Stimulated activated naive CD8-positive, alpha-beta T cell treated with anti-CD3 and anti-CD28 coated beads, Interleukin-15, amount 100 ng/mL, for 72 hours (primary cell): ENCODE measurements around the gene CCDC82.
A peak's percentile ranks its signal among the peaks of the same experiment; 100 is the strongest.

ENCODE experiments used
- ATAC-seq: fragments of 150-1000 bp; cut with Tn5 transposase; 2 replicates; pipeline ENCODE4 v1.10.0; 2021; ENCODE audit warnings: mild to moderate bottlenecking, moderate library complexity
- DNase-seq, 2 donors: peaks; one replicate each; pipeline ENCODE4 v3.0.0; 2021 to 2022
- H3K27ac Mint-ChIP-seq, 2 donors: one replicate each; pipeline ENCODE4 v1.8.0; 2022; ENCODE audit warnings: mild to moderate bottlenecking in 2 of 2, mixed read lengths in 2 of 2, moderate library complexity in 2 of 2
- H3K27me3 Mint-ChIP-seq: one replicate; pipeline ENCODE4 v1.8.0; 2022; ENCODE audit warnings: mixed read lengths
- H3K4me1 Mint-ChIP-seq: one replicate; pipeline ENCODE4 v1.8.0; 2022; ENCODE audit warnings: mild to moderate bottlenecking, mixed read lengths
- H3K4me3 Mint-ChIP-seq, 2 donors: one replicate each; pipeline ENCODE4 v1.8.0; 2022; ENCODE audit warnings: mild to moderate bottlenecking in 2 of 2, mixed read lengths in 2 of 2, moderate library complexity in 1 of 2
- H3K9me3 Mint-ChIP-seq, 2 donors: one replicate each; pipeline ENCODE4 v1.8.0; 2022; ENCODE audit warnings: mixed read lengths in 2 of 2

The CCDC82 gene

GRCh38 chr11:96385187-96385586 lies 4.5 kb downstream of the CCDC82 start:
- ATAC-seq (no peak), DNase-seq (no peak)
- H3K27ac Mint-ChIP-seq, result no peak overlapping the region
- H3K4me1 Mint-ChIP-seq, result peaks cover 35% of the 10 kb centered on the region
- H3K4me3 Mint-ChIP-seq, result no peak overlapping the region
- no peaks in the 10 kb centered on the region for H3K9me3 Mint-ChIP-seq
- H3K27me3 Mint-ChIP-seq, result no peaks in the 10 kb centered on the region

GRCh38 chr11:96384156-96384555 lies 5.6 kb downstream of the CCDC82 start:
- peaks cover 40% of the 10 kb centered on the region for H3K4me1 Mint-ChIP-seq
- ATAC-seq (no peak), DNase-seq (no peak)
- no peaks in the 10 kb centered on the region for H3K9me3 Mint-ChIP-seq
- no peaks in the 10 kb centered on the region for H3K27me3 Mint-ChIP-seq
- peak overlapping the region; percentile 10 to 34 for H3K4me3 Mint-ChIP-seq
- H3K27ac Mint-ChIP-seq, result peak overlapping the region in 1 of 2 donors; percentile 3

GRCh38 chr11:96376796-96377195 lies 12.9 kb downstream of the CCDC82 start:
- no peak for ATAC-seq
- no peak overlapping the region for H3K27ac Mint-ChIP-seq
- no peak overlapping the region for H3K4me3 Mint-ChIP-seq

GRCh38 chr11:96373826-96374225 lies 15.9 kb downstream of the CCDC82 start:
- Mint-ChIP-seq H3K27me3 (no peaks in the 10 kb centered on the region), H3K27ac (no peak overlapping the region), H3K4me1 (peaks cover 6% of the 10 kb centered on the region), H3K4me3 (no peak overlapping the region), H3K9me3 (no peaks in the 10 kb centered on the region)
- ATAC-seq (no peak), DNase-seq (no peak)

More at GRCh38 chr11:96376796-96377195, 12.9 kb downstream of the CCDC82 start:
- H3K4me1 Mint-ChIP-seq, result peaks cover 12% of the 10 kb centered on the region
- no peaks in the 10 kb centered on the region for H3K9me3 Mint-ChIP-seq
- no peaks in the 10 kb centered on the region for H3K27me3 Mint-ChIP-seq
- no peak for DNase-seq

GRCh38 chr11:96367342-96367741 lies 22.4 kb downstream of the CCDC82 start:
- Mint-ChIP-seq H3K4me1 (no peaks in the 10 kb centered on the region), H3K27ac (peak overlapping the region in 1 of 2 donors; percentile 85), H3K4me3 (no peak overlapping the region), H3K9me3 (no peaks in the 10 kb centered on the region), H3K27me3 (no peaks in the 10 kb centered on the region)
- no peak for ATAC-seq
- DNase-seq, result no peak

- Mint-ChIP-seq H3K27me3 (no peaks in the 10 kb centered on the region), H3K4me3 (no peak overlapping the region), H3K9me3 (no peaks in the 10 kb centered on the region), H3K4me1 (no peaks in the 10 kb centered on the region), H3K27ac (no peak overlapping the region)
- DNase-seq (no peak), ATAC-seq (no peak)
These were observed 23.7 kb downstream of the CCDC82 start for GRCh38 chr11:96366024-96366423.

- no peak overlapping the region for H3K27ac Mint-ChIP-seq
- no peak for ATAC-seq
- no peak for DNase-seq
- no peaks in the 10 kb centered on the region for H3K9me3 Mint-ChIP-seq
- no peaks in the 10 kb centered on the region for H3K27me3 Mint-ChIP-seq
- H3K4me3 Mint-ChIP-seq, result no peak overlapping the region
- H3K4me1 Mint-ChIP-seq, result no peaks in the 10 kb centered on the region
These were observed 24.2 kb downstream of the CCDC82 start for GRCh38 chr11:96365493-96365892.

- no peaks in the 10 kb centered on the region for H3K9me3 Mint-ChIP-seq
- ATAC-seq (no peak), DNase-seq (no peak)
- no peak overlapping the region for H3K4me3 Mint-ChIP-seq
- H3K27me3 Mint-ChIP-seq, result no peaks in the 10 kb centered on the region
- peaks cover 24% of the 10 kb centered on the region for H3K4me1 Mint-ChIP-seq
- H3K27ac Mint-ChIP-seq, result no peak overlapping the region
These were observed 27.9 kb downstream of the CCDC82 start for GRCh38 chr11:96361778-96362177.

- peak overlapping the region; percentile 32 to 35 for H3K4me3 Mint-ChIP-seq
- peaks cover 33% of the 10 kb centered on the region for H3K4me1 Mint-ChIP-seq
- H3K9me3 Mint-ChIP-seq, result no peaks in the 10 kb centered on the region
- DNase-seq, result no peak
- peak overlapping the region; percentile 59 to 82 for H3K27ac Mint-ChIP-seq
- H3K27me3 Mint-ChIP-seq, result no peaks in the 10 kb centered on the region
- ATAC-seq, result no peak
These were observed 31.4 kb downstream of the CCDC82 start for GRCh38 chr11:96358321-96358720.

GRCh38 chr11:96357794-96358193 lies 31.9 kb downstream of the CCDC82 start:
- Mint-ChIP-seq H3K27ac (peak overlapping the region in 1 of 2 donors; percentile 59), H3K27me3 (no peaks in the 10 kb centered on the region)

GRCh38 chr11:96356848-96357247 lies 32.9 kb downstream of the CCDC82 start:
- DNase-seq (no peak), ATAC-seq (no peak)
- H3K4me3 Mint-ChIP-seq, result no peak overlapping the region
- no peaks in the 10 kb centered on the region for H3K9me3 Mint-ChIP-seq
- peaks cover 33% of the 10 kb centered on the region for H3K4me1 Mint-ChIP-seq
- H3K27ac Mint-ChIP-seq, result no peak overlapping the region
- H3K27me3 Mint-ChIP-seq, result no peaks in the 10 kb centered on the region

More at GRCh38 chr11:96357794-96358193, 31.9 kb downstream of the CCDC82 start:
- peak; percentile 94 for ATAC-seq
- Mint-ChIP-seq H3K9me3 (no peaks in the 10 kb centered on the region), H3K4me1 (peaks cover 33% of the 10 kb centered on the region), H3K4me3 (peak overlapping the region; percentile 32 to 35)
- peak in 1 of 2 donors; percentile 23 for DNase-seq

- Mint-ChIP-seq H3K4me3 (peak within 1 kb of the TSS; percentile 93 to 99), H3K9me3 (no peaks in the 10 kb centered on the region), H3K27ac (peak within 1 kb of the TSS; percentile 93 to 97), H3K27me3 (no peaks in the 10 kb centered on the region), H3K4me1 (peaks cover 37% of the 10 kb centered on the region)
- ATAC-seq (peak; percentile 85), DNase-seq (peak; percentile 86 to 93)
These were observed 46.6 kb downstream of the CCDC82 start, which contains the start of gene MAML2 for GRCh38 chr11:96342961-96343711. TSS of gene MAML2 (minus strand) at chr11:96343195. CDS start at chr11:96341895, 1,300 bp downstream.

GRCh38 chr11:96342014-96342960 lies 47.4 kb downstream of the CCDC82 start:
- peak in 1 of 2 donors; percentile 8 for DNase-seq
- peak overlapping the region; percentile 93 to 97 for H3K27ac Mint-ChIP-seq
- peaks cover 46% of the 10 kb centered on the region for H3K4me1 Mint-ChIP-seq
- no peaks in the 10 kb centered on the region for H3K9me3 Mint-ChIP-seq
- H3K27me3 Mint-ChIP-seq, result no peaks in the 10 kb centered on the region
- peak overlapping the region; percentile 93 to 99 for H3K4me3 Mint-ChIP-seq
- ATAC-seq, result no peak

GRCh38 chr11:96341211-96342013 lies 48.3 kb downstream of the CCDC82 start:
- peak overlapping the region; percentile 93 to 99 for H3K4me3 Mint-ChIP-seq
- no peaks in the 10 kb centered on the region for H3K9me3 Mint-ChIP-seq
- H3K27ac Mint-ChIP-seq, result peak overlapping the region; percentile 93 to 97
- DNase-seq, result peak; percentile 77 to 81
- peak; percentile 71 for ATAC-seq
- no peaks in the 10 kb centered on the region for H3K27me3 Mint-ChIP-seq
- H3K4me1 Mint-ChIP-seq, result peaks cover 55% of the 10 kb centered on the region

GRCh38 chr11:96340555-96340885 lies 49.2 kb downstream of the CCDC82 start:
- ATAC-seq (no peak), DNase-seq (no peak)
- Mint-ChIP-seq H3K27me3 (no peaks in the 10 kb centered on the region), H3K4me1 (peaks cover 64% of the 10 kb centered on the region), H3K27ac (peak overlapping the region; percentile 93 to 97), H3K4me3 (peak overlapping the region; percentile 93 to 99), H3K9me3 (no peaks in the 10 kb centered on the region)
